K562 (cell line): ENCODE results near the gene HSD17B3. TPM values are rescaled to one million over a fixed set of nuclear protein-coding genes. Genes with fewer than 3 reads are reported as not detected.

Experiments used
- ATAC-seq: fragments of 200-7000 bp; cut with Tn5 transposase; 3 replicates; pipeline ENCODE4 v1.9.1; 2020; ENCODE audit warnings: moderate library complexity
- BruUV-seq: library from RNA; stranded (reverse); fragments of 400-500 nt; replicated peaks from 2 replicates; lab custom pipeline; 2021; lab: Mats Ljungman, UMichigan
- CTCF ChIA-PET: fragments of 300-600 bp; formaldehyde crosslinking; extraction: SDS; loops from one replicate; lab custom pipeline; 2021; ENCODE audit warnings: low intra/inter-chr PET ratio; lab: Yijun Ruan, JAX
- POLR2A ChIA-PET: fragments of 300-600, 350-650 bp; sonication (Branson Sonifier 250); formaldehyde crosslinking; extraction: SDS; loops from one replicate; lab custom pipeline; 2021; ENCODE audit warnings: antibody characterized with exemption, inconsistent platforms; lab: Yijun Ruan, JAX
- DNase-seq, 4 experiments: peaks; one replicate each; pipeline versions ENCODE4 v3.0.0 to v3.0.0-alpha.2; 2011 to 2018; ENCODE audit warnings: low spot score in 3 of 4, mixed read lengths in 3 of 4; ENCODE audit errors: extremely low read depth in 1 of 4
- FAIRE-seq: peaks from 2 replicates; lab custom pipeline; 2011; peaks lifted over from hg19 to GRCh38; lab: Jason Lieb, UNC
- H2AFZ ChIP-seq: 2 replicates; pipeline ENCODE4 v1.6.0; 2011; ENCODE audit warnings: low read depth, low read length, control low read depth, inconsistent platforms
- H3K27ac ChIP-seq: fragments of 200-600 bp; 3 replicates; pipeline ENCODE4 v1.8.0; 2011; ENCODE audit warnings: low read depth, mild to moderate bottlenecking, control low read depth, inconsistent platforms, low read length, moderate library complexity, mixed read lengths; ENCODE audit errors: extremely low read depth
- H3K27me3 ChIP-seq, 2 experiments: fragments of 300-600 bp in 1 of 2; 2 replicates in 1 of 2; 3 replicates in 1 of 2; pipeline versions ENCODE4 v1.6.0 to v1.8.0; 2011; ENCODE audit warnings: inconsistent platforms in 2 of 2, low read length in 2 of 2, mild to moderate bottlenecking in 1 of 2, mixed read lengths in 1 of 2, moderate library complexity in 1 of 2; ENCODE audit not compliant: control insufficient read depth in 2 of 2, insufficient read depth in 2 of 2
- H3K36me3 ChIP-seq: fragments of 300-600 bp; 3 replicates; pipeline ENCODE4 v1.8.0; 2011; ENCODE audit warnings: mild to moderate bottlenecking, low read length, inconsistent platforms; ENCODE audit not compliant: control insufficient read depth, insufficient read depth
- H3K4me1 ChIP-seq, 2 experiments: fragments of 200-600 bp in 1 of 2; replicated peaks in 1 of 2; 2 replicates in 1 of 2; 3 replicates in 1 of 2; pipeline versions ENCODE4 v1.5.1 to v1.8.0; 2011; ENCODE audit warnings: inconsistent platforms in 2 of 2, low read length in 2 of 2, mild to moderate bottlenecking in 1 of 2, mixed read lengths in 1 of 2, moderate library complexity in 1 of 2; ENCODE audit not compliant: control insufficient read depth in 2 of 2, insufficient read depth in 2 of 2
- H3K4me2 ChIP-seq: 2 replicates; pipeline ENCODE4 v1.6.1; 2011; ENCODE audit warnings: low read length, control low read depth, inconsistent platforms, mixed read lengths; ENCODE audit not compliant: insufficient read depth
- H3K4me3 ChIP-seq: fragments of 200-600 bp; sonication (generic), shearing (Covaris generic); 2 replicates; pipeline ENCODE4 v1.5.1; 2016; ENCODE audit warnings: control low read depth, inconsistent platforms
- H3K79me2 ChIP-seq: fragments of 200-600 bp; 3 replicates; pipeline ENCODE4 v1.8.0; 2011; ENCODE audit warnings: low read length, inconsistent platforms; ENCODE audit not compliant: control insufficient read depth, insufficient read depth
- H3K9ac ChIP-seq, 2 experiments: 2 replicates each; pipeline versions ENCODE4 v1.6.0 to v1.6.1; 2011; ENCODE audit warnings: low read depth in 2 of 2, low read length in 2 of 2, control low read depth in 1 of 2, inconsistent platforms in 1 of 2, mild to moderate bottlenecking in 1 of 2, mixed read lengths in 1 of 2; ENCODE audit not compliant: insufficient read depth in 1 of 2
- H3K9me1 ChIP-seq: one replicate; pipeline ENCODE4 v1.6.0; 2011; ENCODE audit warnings: inconsistent platforms, mild to moderate bottlenecking, low read length, moderate library complexity; ENCODE audit not compliant: control insufficient read depth, insufficient read depth
- H3K9me3 ChIP-seq: replicated peaks from 2 replicates; pipeline ENCODE4 v1.5.1; 2011; ENCODE audit warnings: low read depth, low read length, inconsistent platforms; ENCODE audit not compliant: control insufficient read depth, insufficient read depth
- H4K20me1 ChIP-seq: replicated peaks from 2 replicates; pipeline ENCODE4 v1.6.1; 2011; ENCODE audit warnings: low read length, inconsistent platforms, mixed read lengths; ENCODE audit not compliant: control insufficient read depth, insufficient read depth
- CBX2 ChIP-seq: fragments of 200-600 bp; sonication (generic); IDR thresholded peaks from one replicate; pipeline ENCODE4 v1.6.1; 2012; ENCODE audit warnings: mild to moderate bottlenecking, low read length, inconsistent platforms; ENCODE audit not compliant: insufficient read depth, poor library complexity, severe bottlenecking
- CEBPG ChIP-seq, 3 experiments: fragments of 200-800 bp in 1 of 3; sonication (Bioruptor generic) in 1 of 3; sonication (generic) in 1 of 3; formaldehyde crosslinking in 1 of 3; IDR thresholded peaks in 2 of 3; conservative IDR thresholded peaks in 1 of 3; 2 replicates each; pipeline versions ENCODE4 v1.6.1 to v1.8.0; 2016 to 2022; ENCODE audit warnings: missing compliant biosample characterization in 2 of 3, missing genetic modification characterization in 2 of 3, mild to moderate bottlenecking in 1 of 3, missing genetic modification reagents in 1 of 3
- ZNF239 ChIP-seq: fragments of 250-450 bp; sonication (Bioruptor Pico); IDR thresholded peaks from 2 replicates; pipeline ENCODE4 v1.4.0; 2020; ENCODE audit warnings: mild to moderate bottlenecking
- ZNF75A ChIP-seq: fragments of 450-650 bp; formaldehyde crosslinking; IDR thresholded peaks from 2 replicates; pipeline ENCODE4 v1.4.0; 2020; ENCODE audit warnings: mild to moderate bottlenecking
- ZSCAN29 ChIP-seq: fragments of 450-650 bp; IDR thresholded peaks from 2 replicates; pipeline ENCODE4 v1.6.1; 2017
- WGBS: fragments of 100-300 bp; shearing (Covaris generic); methylation state at CpG from one replicate; pipeline ENCODE4 v1.1.6; 2016; ENCODE audit warnings: low coverage, mixed read lengths; ENCODE audit not compliant: insufficient coverage; ENCODE audit errors: missing lambda C conversion rate; 5-methylcytosine and 5-hydroxymethylcytosine counted together
- in situ Hi-C: fragments of 300-500 bp; cut with MboI; formaldehyde crosslinking; loops from 4 replicates; pipeline ENCODE4 v1.15.0; 2018; ENCODE audit warnings: inconsistent platforms, mixed read lengths
- intact Hi-C: fragments of 100-400 bp; cut with micrococcal nuclease; formaldehyde crosslinking; loops from 2 replicates; pipeline ENCODE4 v1.14.2; 2022
- polyA plus RNA-seq, 8 experiments: library from polyadenylated mRNA; depleted of rRNA in 4 of 8; stranded (reverse) in 5 of 8; unstranded in 3 of 8; fragments of >200 nt; fragmentation: Nextera tagmentation in 2 of 8; fragmentation: Illumina TruSeq in 1 of 8; extraction: Ambion mirVana in 2 of 8; extraction: Trizol in 1 of 8; gene quantifications; 2 replicates each; pipeline versions ENCODE4 v1.2.1 to v1.2.3, GENCODE V29; 2011 to 2014; ENCODE audit warnings: inconsistent platforms in 1 of 8, missing spikeins in 1 of 8
- total RNA-seq, 7 experiments: library from RNA; depleted of rRNA in 6 of 7; stranded (reverse); fragments of >200 nt in 6 of 7; fragmentation: Illumina TruSeq in 2 of 7; extraction: Trizol in 2 of 7; gene quantifications; 2 replicates each; pipeline versions ENCODE4 v1.2.1 to v1.2.3, GENCODE V29; 2011 to 2021; ENCODE audit warnings: low replicate concordance in 1 of 7

HSD17B3 gene
- total and polyA plus RNA-seq, 9 of the 15 experiments (the other 6 are each of a cell fraction or from before 2014, with no cell fraction given), result not detected

- TF ChIP-seq CEBPG (CRISPR knock-in tag; IDR thresholded peaks at IDR 0.05), result no peak
- no peak for TF ChIP-seq CEBPG (tag; conservative IDR thresholded peaks at IDR 0.05 in 1 of 2, IDR thresholded peaks at IDR 0.05 in 1 of 2)
- no peak for TF ChIP-seq ZNF75A (CRISPR knock-in tag)
These were observed 84.0 kb downstream of the HSD17B3 start (continued) for GRCh38 chr9:96217754-96218693.

GRCh38 chr9:96217294-96217707, 84.7 kb downstream of the HSD17B3 start:
- no peaks in the 10 kb centered on the region for H3K36me3 ChIP-seq
- CTCF ChIA-PET, result interaction anchor here (1.2 kb wide), 1 partner anchor 407 kb away, joined by 3 read pairs; no protein-coding TSS in a partner anchor
- POLR2A ChIA-PET, result interaction anchor here (0.7 kb wide), 1 partner anchor 207 kb away, joined by 3 read pairs; no protein-coding TSS in a partner anchor
- peak in 2 of 4 experiments; percentile 24 to 30 for DNase-seq
- no peaks in the 10 kb centered on the region for H3K9me1 ChIP-seq
- H3K27ac ChIP-seq, result no peak overlapping the region
- H3K27me3 ChIP-seq, result peaks cover 3 to 43% of the 10 kb centered on the region in 2 experiments; a peak in 4 of 5 replicates
- no peaks in the 10 kb centered on the region for H4K20me1 ChIP-seq
- no peak overlapping the region for H2AFZ ChIP-seq
- ATAC-seq, result no peak
- TF ChIP-seq ZNF239 (CRISPR knock-in tag), result peak; percentile 41; the same call in 1 of the 2 replicates
- TF ChIP-seq ZSCAN29, result peak; percentile 63; the same call in 1 of the 2 replicates
- TF ChIP-seq CBX2, result no peak
- FAIRE-seq, result no peak
- intact Hi-C loops, result loop anchor here (5.0 kb wide), 1 partner anchor 490 kb away; no protein-coding TSS in a partner anchor
- in situ Hi-C loops, result loop anchor here (10.0 kb wide), 1 partner anchor 942 kb away; no protein-coding TSS in a partner anchor
- peaks cover 4 to 20% of the 10 kb centered on the region in 2 experiments; a peak in 2 of 5 replicates for H3K4me1 ChIP-seq
- H3K79me2 ChIP-seq, result no peaks in the 10 kb centered on the region
- H3K9me3 ChIP-seq, result no peaks in the 10 kb centered on the region; the same call in 1 of the 2 replicates
- BruUV-seq, result no TSS peak
- H3K4me2 ChIP-seq, result no peak overlapping the region
- 4% methylated on average over 11 of the region's 11 CpGs for WGBS
- H3K9ac ChIP-seq, result peak overlapping the region in 1 of 2 experiments; percentile 6; a peak in 1 of 4 replicates
- no peak overlapping the region for H3K4me3 ChIP-seq
